Ishikawa (cell line): ENCODE measurements around the gene NCOA7.

ENCODE experiments used
- CREB1 ChIP-seq: IDR thresholded peaks from 2 replicates; pipeline ENCODE4 v1.6.1; 2012; ENCODE audit warnings: low read depth
- EGR1 ChIP-seq: IDR thresholded peaks from 2 replicates; pipeline ENCODE4 v1.6.1; 2012
- EP300 ChIP-seq: IDR thresholded peaks from 2 replicates; pipeline ENCODE4 v1.6.1; 2012; ENCODE audit warnings: borderline replicate concordance
- TCF12 ChIP-seq: IDR thresholded peaks from 2 replicates; pipeline ENCODE4 v1.6.1; 2012; ENCODE audit warnings: low read depth
- YY1 ChIP-seq: IDR thresholded peaks from 2 replicates; pipeline ENCODE4 v1.6.1; 2012; ENCODE audit warnings: low read depth
- ZBTB7A ChIP-seq: IDR thresholded peaks from 2 replicates; pipeline ENCODE4 v1.6.1; 2012; ENCODE audit warnings: low read depth
- TF ChIP-seq, protein P1 (sequence below): IDR thresholded peaks from 2 replicates; pipeline ENCODE4 v1.6.1; 2012
- TF ChIP-seq, protein P2 (sequence below): IDR thresholded peaks from 2 replicates; pipeline ENCODE4 v1.6.1; 2012
- TF ChIP-seq, protein P3 (sequence below): IDR thresholded peaks from 2 replicates; pipeline ENCODE4 v1.6.1; 2012; ENCODE audit warnings: low read depth, mild to moderate bottlenecking

DNA sequence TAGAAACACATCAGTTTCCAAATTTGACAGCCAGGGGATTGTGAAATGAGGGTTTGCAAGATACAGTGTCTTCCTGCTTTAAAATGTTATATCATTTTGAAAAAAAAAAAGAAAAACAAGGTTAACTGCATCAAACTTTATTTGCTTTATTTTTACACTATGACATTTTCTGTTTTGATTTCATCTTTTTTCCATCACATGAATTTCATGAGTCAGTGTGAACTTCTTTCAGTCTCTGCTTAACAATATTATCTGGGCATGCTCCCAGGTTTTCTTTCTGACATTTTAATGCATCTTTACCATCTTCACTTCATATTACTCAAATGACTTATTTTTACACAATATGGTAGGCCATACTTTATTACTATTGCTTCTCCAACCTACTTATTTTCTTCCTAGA lies 1.9 kb downstream of the NCOA7 start:
- TF ChIP-seq, protein P1, sequence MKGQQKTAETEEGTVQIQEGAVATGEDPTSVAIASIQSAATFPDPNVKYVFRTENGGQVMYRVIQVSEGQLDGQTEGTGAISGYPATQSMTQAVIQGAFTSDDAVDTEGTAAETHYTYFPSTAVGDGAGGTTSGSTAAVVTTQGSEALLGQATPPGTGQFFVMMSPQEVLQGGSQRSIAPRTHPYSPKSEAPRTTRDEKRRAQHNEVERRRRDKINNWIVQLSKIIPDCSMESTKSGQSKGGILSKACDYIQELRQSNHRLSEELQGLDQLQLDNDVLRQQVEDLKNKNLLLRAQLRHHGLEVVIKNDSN: no peak
- TF ChIP-seq EGR1 (no peak), CREB1 (no peak), EP300 (no peak), ZBTB7A (no peak), TCF12 (no peak), YY1 (no peak)
- TF ChIP-seq, protein P2, sequence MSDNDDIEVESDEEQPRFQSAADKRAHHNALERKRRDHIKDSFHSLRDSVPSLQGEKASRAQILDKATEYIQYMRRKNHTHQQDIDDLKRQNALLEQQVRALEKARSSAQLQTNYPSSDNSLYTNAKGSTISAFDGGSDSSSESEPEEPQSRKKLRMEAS: no peak
- TF ChIP-seq, protein P3, sequence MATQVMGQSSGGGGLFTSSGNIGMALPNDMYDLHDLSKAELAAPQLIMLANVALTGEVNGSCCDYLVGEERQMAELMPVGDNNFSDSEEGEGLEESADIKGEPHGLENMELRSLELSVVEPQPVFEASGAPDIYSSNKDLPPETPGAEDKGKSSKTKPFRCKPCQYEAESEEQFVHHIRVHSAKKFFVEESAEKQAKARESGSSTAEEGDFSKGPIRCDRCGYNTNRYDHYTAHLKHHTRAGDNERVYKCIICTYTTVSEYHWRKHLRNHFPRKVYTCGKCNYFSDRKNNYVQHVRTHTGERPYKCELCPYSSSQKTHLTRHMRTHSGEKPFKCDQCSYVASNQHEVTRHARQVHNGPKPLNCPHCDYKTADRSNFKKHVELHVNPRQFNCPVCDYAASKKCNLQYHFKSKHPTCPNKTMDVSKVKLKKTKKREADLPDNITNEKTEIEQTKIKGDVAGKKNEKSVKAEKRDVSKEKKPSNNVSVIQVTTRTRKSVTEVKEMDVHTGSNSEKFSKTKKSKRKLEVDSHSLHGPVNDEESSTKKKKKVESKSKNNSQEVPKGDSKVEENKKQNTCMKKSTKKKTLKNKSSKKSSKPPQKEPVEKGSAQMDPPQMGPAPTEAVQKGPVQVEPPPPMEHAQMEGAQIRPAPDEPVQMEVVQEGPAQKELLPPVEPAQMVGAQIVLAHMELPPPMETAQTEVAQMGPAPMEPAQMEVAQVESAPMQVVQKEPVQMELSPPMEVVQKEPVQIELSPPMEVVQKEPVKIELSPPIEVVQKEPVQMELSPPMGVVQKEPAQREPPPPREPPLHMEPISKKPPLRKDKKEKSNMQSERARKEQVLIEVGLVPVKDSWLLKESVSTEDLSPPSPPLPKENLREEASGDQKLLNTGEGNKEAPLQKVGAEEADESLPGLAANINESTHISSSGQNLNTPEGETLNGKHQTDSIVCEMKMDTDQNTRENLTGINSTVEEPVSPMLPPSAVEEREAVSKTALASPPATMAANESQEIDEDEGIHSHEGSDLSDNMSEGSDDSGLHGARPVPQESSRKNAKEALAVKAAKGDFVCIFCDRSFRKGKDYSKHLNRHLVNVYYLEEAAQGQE: no peak
